ENCODE results near the gene CD274. TPM values are rescaled to one million over a fixed set of nuclear protein-coding genes. Genes with fewer than 3 reads are reported as not detected.

CD274 gene
- total RNA-seq, 1 experiment from 2014 or later: 2.5 TPM

DNA sequence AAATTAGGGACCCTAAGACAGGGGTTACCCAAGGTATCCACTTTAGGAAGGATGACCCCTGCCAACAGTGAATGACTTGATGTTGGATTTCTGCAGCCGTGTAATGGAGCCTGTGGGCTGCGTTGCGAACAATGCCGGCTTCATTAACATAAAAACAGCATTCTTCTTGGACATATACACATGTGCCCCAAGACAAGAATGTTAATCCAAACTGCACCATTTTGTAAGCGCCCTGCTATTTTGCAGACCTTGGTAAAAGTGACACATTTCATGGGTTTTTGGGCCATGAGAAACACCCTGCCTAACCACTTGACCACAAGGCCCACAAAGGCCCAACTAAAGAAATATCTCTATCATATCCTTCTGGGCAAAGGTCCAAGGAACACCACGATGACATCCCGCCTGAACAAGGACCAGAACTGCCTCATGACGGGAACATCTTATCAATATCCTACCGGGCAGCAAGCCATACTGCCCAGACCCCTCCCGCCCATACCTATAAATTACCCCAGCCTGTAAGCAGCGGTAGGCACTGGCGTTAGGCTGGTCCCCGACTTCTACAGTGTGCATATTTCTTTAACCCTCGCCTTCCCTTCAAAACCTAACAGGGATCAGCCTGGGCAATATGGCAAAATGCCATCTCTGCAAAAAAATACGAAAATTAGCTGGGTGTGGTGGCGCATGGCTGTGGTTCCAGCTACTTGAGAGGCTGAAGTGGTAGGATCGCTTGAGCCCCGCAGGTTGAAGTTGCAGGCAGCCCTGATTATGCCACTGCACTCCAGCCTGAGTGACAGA lies 50.3 kb downstream of the CD274 start:
- Histone ChIP-seq H3K79me2 (ENCODE audit: insufficient read depth, low read length) (no peaks in the 10 kb centered on the region), H3K27me3 (ENCODE audit: insufficient read depth, low read length) (no peaks in the 10 kb centered on the region), H2AFZ (ENCODE audit: low read depth, low read length, poor library complexity, severe bottlenecking) (no peak overlapping the region), H3K9ac (ENCODE audit: low read length) (no peak overlapping the region), H3K4me1 (ENCODE audit: control insufficient read depth in 1 of 2, insufficient read depth in 2 of 2, low read length in 2 of 2) (no peaks in the 10 kb centered on the region), H3K27ac (ENCODE audit: low read depth, low read length) (no peak overlapping the region), H3K36me3 (ENCODE audit: control insufficient read depth in 1 of 2, insufficient read depth in 2 of 2, low read length in 2 of 2) (no peaks in the 10 kb centered on the region), H3K4me3 (replicated peaks in 1 of 2; ENCODE audit: low read depth in 1 of 2, low read length in 2 of 2) (no peak overlapping the region), H3K9me3 (ENCODE audit: control insufficient read depth in 1 of 2, insufficient read depth in 1 of 2, low read depth in 1 of 2, low read length in 2 of 2) (no peaks in the 10 kb centered on the region), H4K20me1 (ENCODE audit: insufficient read depth) (no peaks in the 10 kb centered on the region), H3K9me2 (ENCODE audit: insufficient read depth) (no peaks in the 10 kb centered on the region), H3K4me2 (ENCODE audit: low read length) (no peak overlapping the region)
- ChIA-PET CTCF (no interaction called here), RAD21 (ENCODE audit: low non-redundant PET in 1 of 2, low total read pairs in 2 of 2, uncharacterized antibody in 2 of 2, unreplicated experiment in 2 of 2) (no interaction called here), POLR2A (no interaction called here)
- intact Hi-C loops (cut with micrococcal nuclease): no loop called here
- DNase-seq (ENCODE audit: low read depth, low spot score): no peak
- BruUV-seq (replicated peaks): no TSS peak
- ATAC-seq: no peak
- TF ChIP-seq, protein P1, sequence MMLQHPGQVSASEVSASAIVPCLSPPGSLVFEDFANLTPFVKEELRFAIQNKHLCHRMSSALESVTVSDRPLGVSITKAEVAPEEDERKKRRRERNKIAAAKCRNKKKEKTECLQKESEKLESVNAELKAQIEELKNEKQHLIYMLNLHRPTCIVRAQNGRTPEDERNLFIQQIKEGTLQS (IDR thresholded peaks at IDR 0.05): no peak
- TF ChIP-seq SIN3A (IDR thresholded peaks at IDR 0.05; ENCODE audit: low read depth) (no peak), POLR2AphosphoS5 (IDR thresholded peaks at IDR 0.05; ENCODE audit: low read depth, low read length) (no peak), CBX3 (IDR thresholded peaks at IDR 0.05; ENCODE audit: low read depth) (no peak), EZH2 (IDR thresholded peaks at IDR 0.05) (no peak), TCF7L2 (IDR thresholded peaks at IDR 0.05; ENCODE audit: borderline replicate concordance, extremely low read depth, insufficient read depth, insufficient read length) (no peak), CEBPB (IDR thresholded peaks at IDR 0.05; ENCODE audit: low read depth) (no peak), POLR2A (IDR thresholded peaks at IDR 0.05; ENCODE audit: borderline replicate concordance, extremely low read depth, insufficient read depth, insufficient read length) (no peak), EZH2phosphoT487 (IDR thresholded peaks at IDR 0.05; ENCODE audit: borderline replicate concordance) (no peak), FOSL1 (IDR thresholded peaks at IDR 0.05; ENCODE audit: low read depth) (no peak), ELF1 (IDR thresholded peaks at IDR 0.05; ENCODE audit: borderline replicate concordance, low read depth) (no peak), SP1 (IDR thresholded peaks at IDR 0.05; ENCODE audit: low read depth) (no peak), ZBTB33 (IDR thresholded peaks at IDR 0.05; ENCODE audit: extremely low read depth, insufficient replicate concordance, low read length) (no peak), JUND (IDR thresholded peaks at IDR 0.05) (no peak)
- TF ChIP-seq, protein P2, sequence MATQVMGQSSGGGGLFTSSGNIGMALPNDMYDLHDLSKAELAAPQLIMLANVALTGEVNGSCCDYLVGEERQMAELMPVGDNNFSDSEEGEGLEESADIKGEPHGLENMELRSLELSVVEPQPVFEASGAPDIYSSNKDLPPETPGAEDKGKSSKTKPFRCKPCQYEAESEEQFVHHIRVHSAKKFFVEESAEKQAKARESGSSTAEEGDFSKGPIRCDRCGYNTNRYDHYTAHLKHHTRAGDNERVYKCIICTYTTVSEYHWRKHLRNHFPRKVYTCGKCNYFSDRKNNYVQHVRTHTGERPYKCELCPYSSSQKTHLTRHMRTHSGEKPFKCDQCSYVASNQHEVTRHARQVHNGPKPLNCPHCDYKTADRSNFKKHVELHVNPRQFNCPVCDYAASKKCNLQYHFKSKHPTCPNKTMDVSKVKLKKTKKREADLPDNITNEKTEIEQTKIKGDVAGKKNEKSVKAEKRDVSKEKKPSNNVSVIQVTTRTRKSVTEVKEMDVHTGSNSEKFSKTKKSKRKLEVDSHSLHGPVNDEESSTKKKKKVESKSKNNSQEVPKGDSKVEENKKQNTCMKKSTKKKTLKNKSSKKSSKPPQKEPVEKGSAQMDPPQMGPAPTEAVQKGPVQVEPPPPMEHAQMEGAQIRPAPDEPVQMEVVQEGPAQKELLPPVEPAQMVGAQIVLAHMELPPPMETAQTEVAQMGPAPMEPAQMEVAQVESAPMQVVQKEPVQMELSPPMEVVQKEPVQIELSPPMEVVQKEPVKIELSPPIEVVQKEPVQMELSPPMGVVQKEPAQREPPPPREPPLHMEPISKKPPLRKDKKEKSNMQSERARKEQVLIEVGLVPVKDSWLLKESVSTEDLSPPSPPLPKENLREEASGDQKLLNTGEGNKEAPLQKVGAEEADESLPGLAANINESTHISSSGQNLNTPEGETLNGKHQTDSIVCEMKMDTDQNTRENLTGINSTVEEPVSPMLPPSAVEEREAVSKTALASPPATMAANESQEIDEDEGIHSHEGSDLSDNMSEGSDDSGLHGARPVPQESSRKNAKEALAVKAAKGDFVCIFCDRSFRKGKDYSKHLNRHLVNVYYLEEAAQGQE (IDR thresholded peaks at IDR 0.05; ENCODE audit: low read depth): no peak
- TF ChIP-seq, protein P3, sequence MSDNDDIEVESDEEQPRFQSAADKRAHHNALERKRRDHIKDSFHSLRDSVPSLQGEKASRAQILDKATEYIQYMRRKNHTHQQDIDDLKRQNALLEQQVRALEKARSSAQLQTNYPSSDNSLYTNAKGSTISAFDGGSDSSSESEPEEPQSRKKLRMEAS (IDR thresholded peaks at IDR 0.05): no peak
